PC-3 (cell line): ENCODE measurements around the gene HLA-DRA.

Experiments
- CTCF ChIP-seq: fragments of 300-600 bp; sonication (generic); conservative IDR thresholded peaks from 2 replicates; pipeline ENCODE4 v1.5.1; 2017; ENCODE audit warnings: antibody characterized with exemption, low read depth, mild to moderate bottlenecking, low read length
- EZH2 ChIP-seq: fragments of 300-600 bp; sonication (generic); IDR thresholded peaks from one replicate; pipeline ENCODE4 v1.6.1; 2017; ENCODE audit warnings: antibody characterized with exemption, mild to moderate bottlenecking, low read length; ENCODE audit not compliant: unreplicated experiment
- EZH2phosphoT487 ChIP-seq: fragments of 300-600 bp; sonication (generic); IDR thresholded peaks from 2 replicates; pipeline ENCODE4 v1.6.1; 2018; ENCODE audit warnings: mild to moderate bottlenecking, antibody characterized with exemption, low read length, borderline replicate concordance

GRCh38 chr6:32401284-32401963 is 38.3 kb upstream of the HLA-DRA start:
- TF ChIP-seq CTCF (no peak), EZH2phosphoT487 (no peak), EZH2 (no peak)
